HFF-Myc (cell line): Measurements from ENCODE around the gene SMARCA4.

Experiments used
- DNase-seq: peaks from one replicate; pipeline ENCODE4 v3.0.0-alpha.2; 2011; ENCODE audit warnings: low read depth; ENCODE audit errors: extremely low read depth
- H3K4me3 ChIP-seq: replicated peaks from 2 replicates; pipeline ENCODE4 v1.5.1; 2011; ENCODE audit warnings: low read depth, mild to moderate bottlenecking, control low read depth, low read length
- CTCF ChIP-seq: IDR thresholded peaks from 2 replicates; pipeline ENCODE4 v1.5.1; 2012; ENCODE audit warnings: mild to moderate bottlenecking, low read depth, low read length, control low read depth; ENCODE audit errors: missing control alignments

The SMARCA4 gene

GRCh38 chr19:10981252-10981895, 20.5 kb downstream of the SMARCA4 start:
- no peak for DNase-seq
- no peak for TF ChIP-seq CTCF
- no peak overlapping the region for H3K4me3 ChIP-seq

GRCh38 chr19:10983026-10983425, 22.2 kb downstream of the SMARCA4 start:
- no peak overlapping the region for H3K4me3 ChIP-seq
- DNase-seq, result no peak
- no peak for TF ChIP-seq CTCF

GRCh38 chr19:10984166-10984735, 23.4 kb downstream of the SMARCA4 start:
- no peak overlapping the region for H3K4me3 ChIP-seq
- DNase-seq, result no peak
- TF ChIP-seq CTCF, result no peak

- H3K4me3 ChIP-seq, result no peak overlapping the region
- DNase-seq, result no peak
- no peak for TF ChIP-seq CTCF
These were observed 24.7 kb downstream of the SMARCA4 start for GRCh38 chr19:10985502-10985901.

GRCh38 chr19:10986301-10987127, 25.7 kb downstream of the SMARCA4 start:
- no peak for TF ChIP-seq CTCF
- H3K4me3 ChIP-seq, result no peak overlapping the region
- no peak for DNase-seq

GRCh38 chr19:10987571-10988297, 26.9 kb downstream of the SMARCA4 start:
- TF ChIP-seq CTCF, result no peak
- H3K4me3 ChIP-seq, result no peak overlapping the region
- DNase-seq, result no peak
